Fibroblast of mammary gland (primary cell): ENCODE results near the gene TMEM128.
"Not testable (repeated sequence)": the region's sequence is repeated elsewhere in the genome, so short reads cannot be mapped to it uniquely, and the experiment has no call there.

Experiments used
- DNase-seq: peaks from one replicate; pipeline ENCODE4 v3.0.0-alpha.2; 2010; ENCODE audit warnings: low read depth
- H3K4me3 ChIP-seq: 2 replicates; pipeline ENCODE4 v1.5.1; 2011; ENCODE audit warnings: low read depth, mild to moderate bottlenecking, low read length, moderate library complexity; ENCODE audit not compliant: control insufficient read depth
- TF ChIP-seq, protein P1 (sequence below): conservative IDR thresholded peaks from 2 replicates; pipeline ENCODE4 v1.5.1; 2011; ENCODE audit warnings: low read depth, low read length, inconsistent platforms; ENCODE audit not compliant: control insufficient read depth, insufficient read depth

Gene TMEM128

DNA sequence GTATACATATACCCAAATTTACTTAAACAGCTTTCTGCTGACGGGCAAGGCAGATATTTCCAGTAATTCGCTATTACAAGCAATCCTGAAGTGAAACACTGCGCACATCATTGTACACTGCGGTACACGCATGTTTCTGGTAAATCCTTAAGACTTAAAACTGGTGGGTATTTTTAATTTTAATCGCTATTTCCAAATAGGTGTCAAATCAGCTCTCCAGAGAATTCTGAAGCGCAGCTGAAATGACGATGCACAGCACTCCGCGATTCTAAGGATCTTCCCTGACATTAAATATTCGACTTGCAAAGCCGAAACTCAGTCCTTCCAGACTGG is 361 bp downstream of the TMEM128 start:
- TF ChIP-seq, protein P1, sequence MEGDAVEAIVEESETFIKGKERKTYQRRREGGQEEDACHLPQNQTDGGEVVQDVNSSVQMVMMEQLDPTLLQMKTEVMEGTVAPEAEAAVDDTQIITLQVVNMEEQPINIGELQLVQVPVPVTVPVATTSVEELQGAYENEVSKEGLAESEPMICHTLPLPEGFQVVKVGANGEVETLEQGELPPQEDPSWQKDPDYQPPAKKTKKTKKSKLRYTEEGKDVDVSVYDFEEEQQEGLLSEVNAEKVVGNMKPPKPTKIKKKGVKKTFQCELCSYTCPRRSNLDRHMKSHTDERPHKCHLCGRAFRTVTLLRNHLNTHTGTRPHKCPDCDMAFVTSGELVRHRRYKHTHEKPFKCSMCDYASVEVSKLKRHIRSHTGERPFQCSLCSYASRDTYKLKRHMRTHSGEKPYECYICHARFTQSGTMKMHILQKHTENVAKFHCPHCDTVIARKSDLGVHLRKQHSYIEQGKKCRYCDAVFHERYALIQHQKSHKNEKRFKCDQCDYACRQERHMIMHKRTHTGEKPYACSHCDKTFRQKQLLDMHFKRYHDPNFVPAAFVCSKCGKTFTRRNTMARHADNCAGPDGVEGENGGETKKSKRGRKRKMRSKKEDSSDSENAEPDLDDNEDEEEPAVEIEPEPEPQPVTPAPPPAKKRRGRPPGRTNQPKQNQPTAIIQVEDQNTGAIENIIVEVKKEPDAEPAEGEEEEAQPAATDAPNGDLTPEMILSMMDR: no peak
- no peak for DNase-seq
- H3K4me3 ChIP-seq: peak overlapping the region; percentile 74

DNA sequence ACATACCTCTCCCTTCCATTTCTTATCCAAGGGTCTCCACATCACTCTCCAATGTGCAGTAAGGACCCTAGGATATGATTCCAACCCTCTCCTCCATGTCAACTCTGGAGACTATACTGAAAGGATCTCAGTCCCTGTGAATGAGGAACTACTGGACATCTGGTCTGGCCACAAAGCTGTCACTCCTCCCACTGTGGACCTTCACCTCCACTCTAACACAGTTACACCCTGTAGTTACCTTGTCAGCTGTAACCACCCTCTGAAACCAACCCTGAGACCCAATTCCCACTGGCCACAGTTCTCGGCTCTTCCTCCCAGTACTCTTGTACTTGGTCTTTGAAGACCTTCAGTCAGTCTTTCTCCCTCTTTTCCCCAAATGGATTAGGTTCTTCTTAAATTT is 2.9 kb downstream of the TMEM128 start:
- no peak for DNase-seq
- TF ChIP-seq, protein P1: no peak
- no peak overlapping the region for H3K4me3 ChIP-seq

DNA sequence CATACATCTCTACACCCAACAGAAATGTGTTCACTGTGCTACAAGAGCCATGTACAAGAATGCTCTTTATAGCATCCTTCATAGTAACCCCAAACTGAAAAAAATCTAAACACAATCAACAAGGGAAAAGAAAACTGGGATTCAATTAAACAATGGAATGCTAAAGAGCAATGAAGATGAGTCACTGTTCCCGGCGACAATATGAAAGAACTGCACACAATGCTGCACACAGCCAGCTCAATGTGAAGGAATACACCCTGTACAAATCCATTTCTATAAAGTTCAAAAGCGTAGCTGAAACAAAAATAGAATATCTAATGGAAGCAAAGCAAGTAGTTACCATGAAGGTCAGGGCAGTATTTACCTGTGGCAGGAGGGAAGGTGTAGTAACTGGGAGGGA is 8.5 kb downstream of the TMEM128 start:
- H3K4me3 ChIP-seq, DNase-seq: not testable (repeated sequence)

DNA sequence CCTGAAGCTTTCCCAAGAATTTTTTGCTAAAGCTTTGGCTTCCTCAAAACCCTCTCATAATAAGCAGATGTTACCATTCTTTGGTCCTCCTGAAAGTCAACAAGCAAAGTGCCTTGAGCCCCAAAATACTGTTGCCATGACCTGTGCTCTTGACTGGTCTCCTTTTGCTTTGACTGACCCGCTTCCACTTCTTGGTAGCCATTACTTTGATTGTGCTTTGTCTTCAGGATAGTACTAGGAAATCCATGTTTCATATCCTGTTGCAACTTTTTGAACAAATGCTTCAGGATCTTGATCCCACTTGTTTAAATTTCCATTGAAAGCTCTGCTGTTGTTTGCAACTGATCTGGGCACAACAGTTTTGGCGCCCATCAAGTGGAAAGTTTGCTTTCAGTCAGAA is 14.4 kb downstream of the TMEM128 start:
- TF ChIP-seq, protein P1: no peak
- no peak overlapping the region for H3K4me3 ChIP-seq
- DNase-seq: no peak

DNA sequence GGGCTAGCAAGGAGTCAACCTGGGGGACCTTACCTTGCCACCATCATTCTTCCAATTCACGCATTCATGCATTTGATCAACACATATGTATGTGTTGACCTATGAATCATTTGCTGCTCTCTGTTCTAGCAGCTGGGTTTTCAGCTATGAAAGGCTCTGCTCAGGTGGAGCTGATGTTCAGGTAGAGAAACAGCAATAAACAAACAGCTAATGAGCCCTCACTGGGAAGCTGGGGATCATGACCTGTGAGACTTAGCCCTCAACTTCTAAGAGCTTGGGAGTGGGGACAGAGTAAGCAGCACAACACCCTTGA is 19.7 kb downstream of the TMEM128 start:
- DNase-seq: no peak
- TF ChIP-seq, protein P1: no peak
- no peak overlapping the region for H3K4me3 ChIP-seq

DNA sequence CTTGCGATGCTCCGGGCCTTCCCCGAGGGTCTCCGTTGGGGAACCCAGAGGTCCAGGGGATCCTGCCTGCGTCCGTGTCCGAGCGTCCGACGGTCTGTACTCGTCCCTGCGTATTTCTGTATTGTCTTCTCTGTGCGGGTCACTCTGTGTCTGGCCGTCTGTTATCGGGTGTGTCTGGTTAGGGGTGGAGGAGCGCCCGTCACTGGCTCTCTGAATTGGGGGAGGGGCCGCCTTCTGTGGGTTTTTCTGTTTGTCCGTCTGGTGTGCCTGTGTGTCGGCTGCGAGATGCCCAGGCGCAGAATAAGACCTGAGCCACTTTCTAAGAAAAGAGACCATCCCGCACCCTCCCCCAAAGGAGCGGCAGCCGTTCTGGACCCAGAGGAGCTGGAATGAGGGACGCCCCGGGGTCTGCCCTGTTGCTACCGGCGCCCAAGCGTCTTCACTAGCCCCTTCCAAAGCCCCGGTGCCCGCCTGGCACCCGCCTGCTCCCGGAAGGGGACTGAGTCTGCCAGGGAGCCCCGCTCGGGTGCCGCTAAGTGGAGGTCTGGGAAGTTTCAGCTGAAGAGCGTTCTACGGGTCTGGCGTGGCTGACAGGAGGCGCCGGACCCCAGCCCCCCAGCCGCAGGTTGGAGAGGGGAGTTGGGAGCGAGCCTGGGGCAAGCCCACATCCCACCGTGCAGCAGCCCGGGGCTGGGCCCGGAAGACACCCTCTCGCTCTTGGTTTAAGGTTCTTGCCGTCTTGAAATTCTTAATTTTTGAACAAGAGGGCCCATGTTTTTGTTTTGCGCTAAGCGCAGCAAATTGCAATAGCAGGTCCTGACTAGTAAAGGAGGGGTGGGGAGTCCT is 20.3 kb downstream of the TMEM128 start:
- no peak overlapping the region for H3K4me3 ChIP-seq
- TF ChIP-seq, protein P1: no peak
- no peak for DNase-seq

DNA sequence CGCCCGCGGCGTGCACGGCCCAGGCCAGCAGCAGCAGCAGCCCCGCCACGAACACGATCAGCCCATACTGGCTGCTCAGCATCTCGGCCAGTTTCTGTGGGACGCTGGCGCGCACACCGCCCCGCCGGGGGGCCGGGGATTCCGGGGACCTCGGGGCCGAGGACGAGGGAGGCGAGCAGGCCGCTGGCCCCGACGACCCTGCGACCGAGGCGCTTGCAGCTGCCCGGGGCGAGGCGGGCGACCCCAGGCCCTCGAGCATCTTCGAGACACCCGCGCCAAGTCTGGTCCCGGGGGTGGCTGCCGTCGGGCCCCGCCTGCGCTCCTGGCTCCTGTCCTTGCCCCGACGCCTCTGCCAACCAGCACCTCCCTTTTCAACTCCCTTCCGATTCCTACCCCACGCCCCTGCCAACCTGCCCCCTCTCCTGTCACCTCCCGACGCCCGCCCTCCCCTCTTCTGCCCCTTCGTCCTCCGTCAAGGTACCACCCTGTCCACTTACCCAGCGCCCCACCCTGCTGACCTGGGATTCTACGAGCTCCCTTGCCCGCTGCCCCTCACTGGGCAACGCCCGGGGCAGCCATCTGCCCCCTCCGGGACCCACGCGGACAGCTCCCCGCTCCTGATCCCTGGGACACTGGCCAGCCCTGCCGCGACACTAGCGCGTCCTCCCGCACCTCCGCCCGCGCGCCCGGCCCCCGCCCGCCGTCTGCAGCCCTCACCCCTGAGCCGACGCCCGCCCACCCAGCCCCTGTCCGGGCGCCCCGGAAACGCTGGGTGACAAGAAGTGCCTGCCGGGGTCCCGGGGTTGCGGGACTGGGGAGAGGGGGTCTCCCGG is 21.2 kb downstream of the TMEM128 start, which contains the start of gene OTOP1:
OTOP1 (minus strand) TSS at position 324 of the 833 bp plus-strand sequence; CDS start at position 259, 65 bp downstream.
- TF ChIP-seq, protein P1: no peak
- H3K4me3 ChIP-seq: no peak within 1 kb of the TSS
- no peak for DNase-seq
